ENCODE data around the gene HEMGN.
A peak's percentile ranks its signal among the peaks of the same experiment; 100 is the strongest.

Gene HEMGN

DNA sequence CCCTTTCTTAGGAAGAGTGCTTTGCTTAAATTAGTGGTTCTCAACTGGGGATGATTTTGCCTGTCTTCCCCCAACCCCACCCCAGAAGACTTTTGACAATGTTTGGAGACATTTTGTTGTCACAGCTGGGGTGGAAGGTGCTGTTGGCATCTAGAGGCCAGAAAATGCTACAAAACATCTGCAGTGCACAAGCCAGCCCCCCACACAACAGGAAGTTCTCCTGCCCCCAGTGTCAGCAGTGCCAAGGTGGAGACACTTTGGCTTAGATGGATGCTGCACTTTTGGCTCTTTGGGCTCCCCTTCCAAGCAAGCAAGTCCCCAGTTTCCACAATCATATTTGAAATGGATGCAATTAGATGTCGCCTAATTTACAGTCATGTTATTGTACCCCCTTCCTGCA, 2.7 kb downstream of the HEMGN start:
- Histone ChIP-seq H3K27ac (no peak overlapping the region), H3K4me3 (no peak overlapping the region)

DNA sequence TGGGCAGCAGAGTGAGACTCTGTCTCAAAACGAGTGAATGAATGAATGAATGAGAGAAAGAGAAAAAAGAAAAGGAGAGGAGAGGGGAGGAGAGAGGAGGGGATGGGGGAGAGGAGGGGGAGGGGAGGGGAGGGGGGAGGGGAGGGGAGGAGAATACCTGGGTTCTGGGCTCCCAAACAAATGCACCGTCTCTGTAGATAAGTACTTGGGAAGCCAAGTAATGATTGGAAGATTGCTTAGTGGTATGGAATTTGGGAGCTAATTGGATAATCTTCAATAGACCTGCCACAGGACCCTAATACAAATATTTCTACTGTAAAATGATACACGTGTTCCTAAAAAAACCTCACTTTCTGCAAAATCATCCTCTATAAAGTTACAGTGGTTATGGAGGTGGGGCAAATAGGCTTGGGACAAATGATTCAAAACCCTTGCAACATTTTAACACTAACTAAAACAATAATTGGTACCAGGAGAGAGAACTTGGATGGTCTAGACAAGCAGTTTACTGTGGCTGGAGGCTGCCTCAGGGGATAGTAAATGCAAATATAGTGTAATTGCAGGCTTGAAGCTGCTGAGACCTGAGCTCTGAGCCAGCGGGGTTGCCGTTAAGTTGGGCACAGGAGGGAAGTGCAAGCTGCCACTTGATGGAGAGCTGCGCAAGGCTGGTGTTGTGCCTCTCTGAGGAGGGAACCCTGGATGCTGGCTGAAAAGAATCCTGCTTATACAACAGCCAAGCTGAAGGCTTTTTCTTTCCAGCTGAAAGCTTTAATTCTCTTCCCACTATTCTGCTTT, 3.5 kb downstream of the HEMGN start:
- no peak overlapping the region for H3K27ac ChIP-seq
- no peak overlapping the region for H3K4me3 ChIP-seq

DNA sequence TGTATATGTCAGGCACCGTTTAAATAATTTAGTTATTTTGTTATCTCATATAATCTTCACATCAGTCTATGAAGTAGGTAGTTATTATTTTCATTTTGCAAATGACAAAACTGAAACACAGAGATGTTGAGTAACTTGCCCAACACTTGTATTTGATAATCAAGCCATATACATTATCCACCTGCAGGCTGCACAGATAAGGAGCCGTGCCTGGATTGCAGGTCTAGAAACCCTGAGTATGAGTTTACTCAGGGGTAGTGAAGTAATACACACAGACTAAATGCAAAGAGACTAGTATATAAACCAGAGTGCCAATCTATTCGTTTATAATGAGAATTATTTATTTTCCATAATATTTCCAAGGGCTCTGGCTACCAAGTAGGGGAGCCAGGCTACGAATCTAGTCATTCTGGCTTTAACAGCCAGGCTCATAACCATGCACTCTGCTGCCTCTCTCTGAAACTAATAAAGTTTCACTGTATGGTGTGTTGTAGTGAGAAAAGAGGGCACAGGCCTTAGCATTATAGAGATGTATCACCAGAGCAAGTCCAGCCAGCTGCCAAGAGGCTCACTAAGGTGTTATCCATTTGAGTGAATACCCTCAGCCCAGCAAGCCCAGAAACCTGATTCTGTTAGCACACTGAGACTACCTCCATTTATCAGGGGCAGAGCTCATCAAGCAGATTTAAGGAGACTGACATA, 4.5 kb downstream of the HEMGN start:
- Histone ChIP-seq H3K4me3 (no peak overlapping the region), H3K27ac (no peak overlapping the region)

DNA sequence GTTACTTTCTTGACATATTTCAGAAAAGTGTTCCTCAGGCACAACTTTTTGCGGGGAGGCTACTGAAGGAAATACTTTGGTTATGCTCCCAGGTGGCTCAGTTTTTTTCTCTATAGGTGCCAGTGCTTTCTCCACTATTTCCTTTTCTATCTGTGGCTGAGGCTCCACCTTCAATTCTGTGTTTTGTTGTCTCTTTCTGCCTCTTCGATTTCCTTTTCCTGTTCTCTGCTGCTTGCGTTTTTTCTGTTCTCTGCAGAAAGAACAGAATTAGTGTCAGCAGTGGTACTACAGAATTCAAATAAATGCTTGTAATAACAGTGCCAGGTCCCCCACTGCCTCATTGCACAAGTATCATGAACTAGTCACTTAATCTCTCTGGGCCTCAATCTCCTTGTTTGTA, 7.0 kb downstream of the HEMGN start:
- peak overlapping the region in 4 of 21 experiments; percentile 1 to 62 (median 26) for H3K27ac ChIP-seq
- H3K4me3 ChIP-seq: no peak overlapping the region

DNA sequence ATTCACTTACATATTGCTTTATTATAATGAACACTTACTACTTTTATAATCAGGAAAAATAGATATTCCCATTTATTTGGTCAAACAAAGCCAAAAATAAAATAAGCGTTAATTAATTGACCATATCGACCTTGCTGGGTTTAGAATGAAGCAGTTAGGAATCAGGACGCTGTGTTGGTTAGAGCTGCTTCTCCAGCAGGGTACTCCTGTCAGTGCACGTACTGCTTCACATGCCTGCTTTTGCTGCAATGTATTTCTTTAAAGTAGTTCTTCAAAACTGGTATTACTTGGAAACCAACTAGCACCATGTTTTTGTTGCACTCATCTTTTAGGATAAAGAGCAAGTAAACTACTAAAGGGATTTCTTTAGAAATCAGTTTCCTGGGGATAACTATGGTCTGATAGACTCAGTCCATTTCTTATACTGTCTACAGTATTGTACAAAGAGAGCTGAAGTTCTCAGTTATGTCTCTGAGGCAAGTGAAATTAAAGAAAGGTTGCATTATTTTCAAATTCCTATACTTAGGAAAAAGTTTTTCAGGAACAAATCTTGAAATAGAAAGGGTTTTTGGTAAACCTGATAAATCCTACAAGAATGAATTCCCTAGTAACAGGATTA, 8.9 kb downstream of the HEMGN start:
- Histone ChIP-seq H3K27ac (no peak overlapping the region), H3K4me3 (no peak overlapping the region)

DNA sequence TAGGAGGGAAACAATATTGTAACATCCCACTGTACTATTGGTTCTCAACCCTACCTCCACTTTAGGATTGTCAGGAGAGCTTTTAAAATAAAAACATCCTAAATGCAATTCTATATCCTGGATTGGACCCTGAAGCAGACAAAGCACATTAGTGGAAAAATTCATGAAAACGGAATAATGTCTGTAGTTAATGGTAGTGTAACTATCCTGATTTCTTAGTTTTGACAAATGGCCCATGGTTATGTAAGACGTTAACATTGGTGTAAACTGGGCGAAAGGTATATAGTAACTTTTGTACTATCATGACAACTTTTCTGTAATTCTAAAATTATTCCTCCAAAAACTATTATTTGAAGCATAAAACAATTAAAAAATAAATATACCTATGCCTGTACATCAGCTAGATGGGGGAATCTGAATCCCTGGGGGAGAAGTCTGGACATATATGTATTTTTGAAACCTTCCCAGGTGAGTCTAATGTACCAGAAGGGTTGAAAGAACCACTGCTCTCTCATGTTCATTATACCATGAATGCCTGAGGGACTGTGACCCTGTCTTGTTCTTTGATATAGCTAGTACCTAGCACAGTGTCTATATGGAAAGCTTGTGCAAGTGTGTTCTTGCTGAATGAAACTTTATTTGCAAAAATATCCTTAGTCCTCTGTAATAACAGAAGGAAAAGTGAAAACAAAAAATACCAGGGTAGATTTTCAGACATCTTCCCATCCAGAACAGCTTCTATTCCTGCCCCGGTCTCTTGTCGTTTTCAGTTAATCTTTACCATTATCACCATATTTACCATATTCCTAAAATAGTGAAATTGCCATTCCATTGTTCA, 12.3 kb downstream of the HEMGN start:
- Histone ChIP-seq H3K4me3 (no peak overlapping the region), H3K27ac (no peak overlapping the region)

DNA sequence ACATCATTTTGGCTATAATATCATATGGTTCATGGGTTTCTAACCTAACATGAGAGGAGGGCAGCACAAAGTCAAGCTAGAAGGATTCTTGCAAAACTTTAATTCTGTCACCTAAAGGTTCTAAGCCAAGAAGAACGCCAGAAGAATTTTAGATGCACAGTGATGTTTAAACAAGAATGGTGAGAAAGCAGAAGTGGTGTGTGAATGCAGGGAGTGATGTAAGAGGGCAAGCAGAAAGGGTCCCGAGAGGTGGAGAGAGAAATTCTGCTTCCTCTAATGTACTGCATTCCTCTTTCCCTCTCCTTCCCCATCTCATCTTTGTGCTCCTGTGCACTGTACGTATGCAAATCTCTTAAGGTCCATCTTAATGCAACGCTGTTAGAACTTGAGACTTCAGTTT, 13.6 kb downstream of the HEMGN start:
- no peak overlapping the region for H3K27ac ChIP-seq
- no peak overlapping the region for H3K4me3 ChIP-seq

DNA sequence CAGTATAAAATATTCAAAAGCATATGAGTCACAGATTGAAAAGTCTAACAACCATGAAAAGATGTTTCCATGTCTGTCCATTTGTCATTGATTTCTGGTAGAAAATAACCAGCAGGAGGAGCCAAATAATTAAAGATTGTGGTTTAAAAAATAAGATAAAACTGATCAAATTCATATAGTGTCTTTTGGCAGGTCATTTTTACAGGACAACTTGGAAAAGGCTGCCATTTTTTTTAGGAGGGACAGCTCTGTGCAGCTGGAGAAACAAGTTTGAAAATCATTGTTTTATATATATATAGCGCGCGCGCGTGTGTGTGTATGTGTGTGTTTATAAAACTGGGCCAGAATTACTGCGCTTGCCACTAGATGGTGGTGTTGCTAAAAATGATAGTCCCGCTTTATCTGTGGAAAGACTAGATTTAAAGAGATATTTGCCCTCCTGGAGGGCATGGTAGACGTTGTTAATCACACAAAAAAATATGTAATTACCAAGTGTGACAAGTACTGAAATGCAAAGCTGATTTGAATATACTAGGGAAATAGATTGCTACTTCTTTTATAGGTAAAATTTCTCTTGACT, 14.4 kb downstream of the HEMGN start:
- peak overlapping the region in 10 of 21 experiments; percentile 2 to 99 (median 96) for H3K27ac ChIP-seq
- peak overlapping the region in 2 of 7 experiments; percentile 15 to 42 for H3K4me3 ChIP-seq

DNA sequence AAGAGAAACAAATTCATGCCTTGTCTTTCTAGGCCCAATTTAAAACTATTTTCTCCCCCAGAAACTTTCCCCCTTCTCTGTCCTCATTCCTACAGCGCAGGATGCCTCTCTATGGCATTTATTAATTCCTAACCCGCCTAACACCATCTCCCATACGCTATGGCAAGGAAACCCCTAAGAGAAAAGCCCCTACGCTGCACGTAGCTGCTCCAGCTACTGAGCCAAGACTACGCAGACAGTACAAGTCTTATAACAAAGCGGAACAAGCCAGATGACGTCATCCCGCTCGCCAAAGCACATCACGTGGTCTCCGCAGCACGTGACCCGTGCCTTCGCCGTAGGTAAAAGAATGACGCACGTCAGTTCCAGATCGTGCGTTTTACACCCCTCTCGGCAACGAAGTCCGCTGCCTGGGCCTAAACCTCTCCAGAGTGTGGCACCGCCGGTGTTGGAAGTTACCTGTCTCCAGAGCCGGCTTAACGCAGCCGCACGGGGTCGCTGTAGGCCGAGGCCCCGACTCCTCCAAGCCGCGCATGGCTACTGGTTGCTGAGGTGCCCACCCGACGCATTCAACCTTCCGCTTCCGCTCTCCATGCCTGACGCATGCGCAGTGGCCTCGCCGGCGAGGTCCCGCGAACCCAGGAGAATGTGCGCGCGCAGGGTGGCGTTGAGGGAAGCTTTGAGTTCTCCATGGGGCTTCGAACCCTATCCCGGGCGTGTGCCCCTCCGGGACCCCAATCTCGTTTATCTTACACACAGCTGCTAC, 15.8 kb downstream of the HEMGN start, which contains the start of gene TRMO:
TSS of gene TRMO (minus strand) at position 542 of the 766 bp plus-strand sequence. CDS start at position 535, 7 bp downstream.
- H3K4me3 ChIP-seq: peak within 1 kb of the TSS; percentile 42 to 66 (median 47)
- H3K27ac ChIP-seq: peak within 1 kb of the TSS; percentile 77 to 99 (median 97)

DNA sequence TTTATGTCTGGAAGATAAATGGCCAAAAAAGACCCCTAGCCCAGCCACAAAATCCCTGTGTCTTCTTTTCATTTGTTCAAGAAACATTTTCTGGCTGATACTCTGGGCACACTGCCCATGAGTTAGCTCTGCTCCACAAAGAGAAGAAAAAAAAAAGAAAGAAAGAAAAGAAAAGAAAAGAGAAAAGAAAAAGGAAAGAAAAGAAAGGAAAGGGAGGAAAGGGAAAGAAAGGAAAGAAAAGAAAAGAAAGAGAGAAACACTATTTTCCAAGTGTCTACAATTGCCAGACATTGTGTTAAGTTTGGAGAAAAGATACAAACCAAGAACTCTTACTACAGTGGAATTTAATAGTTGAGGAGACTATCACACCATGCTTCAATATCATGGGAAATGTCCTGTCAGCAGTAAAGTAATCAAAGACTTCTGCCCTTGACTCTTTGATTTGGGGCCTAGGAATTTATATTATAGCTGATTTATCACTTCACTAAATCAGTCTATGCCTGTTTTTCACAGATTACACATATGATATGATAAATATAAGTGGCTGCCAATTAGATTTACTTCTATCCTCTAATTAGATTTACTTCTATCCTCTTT, 18.7 kb downstream of the HEMGN start:
- Histone ChIP-seq H3K27ac (peak overlapping the region in 12 of 21 experiments; percentile 5 to 97 (median 50)), H3K4me3 (no peak overlapping the region)

DNA sequence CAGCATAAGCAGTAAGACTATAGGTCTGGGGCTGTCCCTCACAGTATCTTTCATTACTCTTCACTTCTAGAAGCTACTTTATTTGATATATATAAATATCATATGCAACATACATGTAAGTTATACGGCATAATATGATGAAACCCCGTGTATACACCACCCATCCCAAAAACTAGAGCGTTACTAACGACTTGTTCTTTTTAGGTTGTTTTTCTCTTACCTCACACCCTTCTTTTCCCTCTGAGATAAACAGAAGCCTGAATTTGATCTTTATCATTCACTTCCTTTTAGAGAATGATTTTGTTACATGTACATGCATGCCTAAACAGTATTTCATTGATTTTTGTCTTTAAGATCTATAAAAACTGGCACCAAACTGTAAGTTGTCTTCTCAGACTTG, 19.4 kb downstream of the HEMGN start:
- Histone ChIP-seq H3K4me3 (no peak overlapping the region), H3K27ac (peak overlapping the region in 10 of 21 experiments; percentile 5 to 97 (median 53))

DNA sequence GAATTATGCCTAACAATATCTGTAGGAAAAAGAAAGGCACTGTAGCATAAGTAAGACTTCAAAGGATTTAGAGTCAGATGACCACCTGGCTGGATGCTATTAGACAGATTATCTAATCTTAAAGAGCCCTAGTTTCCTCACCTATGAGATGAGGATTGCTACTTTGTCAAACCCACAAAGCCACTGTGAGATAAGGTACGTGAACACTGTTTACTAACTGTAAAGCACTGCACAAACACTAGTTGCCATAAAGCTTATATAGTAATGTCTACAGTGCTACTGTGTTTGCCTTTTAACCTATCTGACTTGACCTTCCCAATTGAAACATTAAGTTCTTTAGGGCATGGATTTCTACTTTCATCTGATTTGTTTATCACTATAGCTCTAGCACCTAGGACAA, 26.0 kb downstream of the HEMGN start:
- no peak overlapping the region for H3K27ac ChIP-seq
- H3K4me3 ChIP-seq: no peak overlapping the region

DNA sequence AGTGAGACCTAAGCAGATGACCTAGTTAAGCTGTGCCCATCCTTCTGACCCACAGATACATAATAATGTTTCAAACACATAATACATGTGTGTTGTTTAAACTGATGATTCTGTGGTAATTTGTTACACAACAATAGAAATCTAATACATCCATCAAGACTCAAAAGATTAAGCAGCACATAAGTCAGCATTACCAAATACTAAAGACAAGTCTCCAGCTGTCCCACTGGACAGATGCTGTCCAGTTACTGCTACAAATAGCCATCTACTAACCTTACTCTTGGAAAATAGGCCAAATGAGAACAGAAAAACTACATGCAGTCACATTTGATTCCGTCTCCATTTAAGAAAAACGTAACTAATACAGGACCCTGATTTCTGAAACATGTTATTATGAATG, 26.4 kb downstream of the HEMGN start:
- Histone ChIP-seq H3K27ac (peak overlapping the region in 1 of 21 experiments; percentile 1), H3K4me3 (no peak overlapping the region)

DNA sequence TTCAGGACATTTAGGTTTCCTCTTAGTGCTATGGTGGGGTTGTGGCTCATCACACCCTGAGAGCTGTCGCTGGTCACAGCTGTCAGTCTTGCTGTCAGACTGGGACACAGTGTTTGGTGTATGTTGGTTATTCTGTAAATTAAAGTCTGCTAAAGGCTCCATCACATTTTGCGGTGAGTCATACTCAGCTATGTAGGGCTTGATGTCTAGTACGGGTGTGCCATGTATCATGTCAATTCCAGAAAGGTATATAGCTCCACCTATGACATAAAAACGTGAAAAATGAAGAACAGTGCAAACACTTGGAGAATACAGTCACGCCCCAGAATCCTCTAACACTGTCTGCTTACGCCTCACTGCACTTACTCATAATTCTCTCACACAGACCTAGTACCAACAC, 27.6 kb downstream of the HEMGN start:
- Histone ChIP-seq H3K27ac (peak overlapping the region in 2 of 21 experiments; percentile 21 to 50), H3K4me3 (no peak overlapping the region)

DNA sequence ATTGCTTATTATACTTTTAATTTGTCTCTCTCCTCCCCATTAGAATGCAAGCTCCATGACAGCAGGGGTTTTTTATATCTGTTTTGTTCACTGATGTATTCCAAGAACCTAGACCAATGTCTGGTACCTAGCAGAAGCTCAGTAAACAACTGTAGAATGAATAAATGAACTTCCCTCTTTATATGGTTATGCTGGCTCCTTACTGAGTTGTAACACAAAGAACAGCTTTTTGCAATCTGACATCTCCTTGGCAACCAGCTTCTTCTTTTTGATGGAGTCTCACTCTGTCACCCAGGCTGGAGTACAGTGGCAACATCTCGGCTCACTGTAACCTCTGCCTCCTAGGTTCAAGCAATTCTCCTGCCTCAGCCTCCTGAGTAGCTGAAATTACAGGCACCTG, 29.3 kb downstream of the HEMGN start:
- Histone ChIP-seq H3K27ac (peak overlapping the region in 4 of 21 experiments; percentile 5 to 50 (median 34)), H3K4me3 (no peak overlapping the region)

DNA sequence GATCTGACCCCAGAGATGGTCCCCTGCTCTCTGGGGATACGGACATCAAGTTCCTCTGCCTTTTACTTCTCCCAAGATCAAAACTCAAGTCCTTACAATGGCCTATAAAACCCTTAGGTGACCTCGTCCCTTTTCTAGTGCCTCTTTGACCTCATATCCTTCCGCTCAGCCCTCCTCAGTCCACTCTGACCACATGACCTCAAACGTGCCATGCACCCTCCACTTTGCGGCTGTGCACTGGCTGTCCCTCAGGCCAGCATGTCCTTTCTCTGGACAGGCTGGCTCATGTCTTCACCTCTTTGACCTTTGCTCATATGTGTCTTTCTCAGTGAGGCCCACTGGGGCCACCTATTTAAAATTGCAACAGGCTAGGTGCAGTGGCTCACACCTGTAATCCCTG, 30.3 kb downstream of the HEMGN start:
- H3K4me3 ChIP-seq: no peak overlapping the region
- peak overlapping the region in 14 of 21 experiments; percentile 29 to 89 (median 62) for H3K27ac ChIP-seq

DNA sequence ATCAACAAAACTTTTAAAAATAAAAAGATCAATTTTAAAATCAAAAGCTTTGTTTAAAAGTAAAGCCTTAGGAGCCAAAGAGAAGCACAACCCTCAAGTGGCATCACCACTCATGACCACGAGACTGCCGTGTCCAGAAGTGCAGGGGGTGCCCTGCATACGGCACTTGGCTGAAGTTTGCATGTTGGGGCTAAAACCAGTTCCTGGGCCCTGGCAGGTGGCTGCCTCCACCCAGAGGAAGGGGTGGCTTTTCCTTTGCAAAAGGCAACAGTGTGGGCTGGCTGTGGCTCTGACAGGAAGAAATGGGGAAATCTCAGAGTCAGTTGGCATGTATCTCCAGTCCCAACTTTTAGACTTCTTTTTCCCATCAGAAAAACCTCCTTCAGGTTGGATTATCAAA, 30.9 kb downstream of the HEMGN start:
- H3K4me3 ChIP-seq: no peak overlapping the region
- peak overlapping the region in 18 of 21 experiments; percentile 14 to 89 (median 57) for H3K27ac ChIP-seq

DNA sequence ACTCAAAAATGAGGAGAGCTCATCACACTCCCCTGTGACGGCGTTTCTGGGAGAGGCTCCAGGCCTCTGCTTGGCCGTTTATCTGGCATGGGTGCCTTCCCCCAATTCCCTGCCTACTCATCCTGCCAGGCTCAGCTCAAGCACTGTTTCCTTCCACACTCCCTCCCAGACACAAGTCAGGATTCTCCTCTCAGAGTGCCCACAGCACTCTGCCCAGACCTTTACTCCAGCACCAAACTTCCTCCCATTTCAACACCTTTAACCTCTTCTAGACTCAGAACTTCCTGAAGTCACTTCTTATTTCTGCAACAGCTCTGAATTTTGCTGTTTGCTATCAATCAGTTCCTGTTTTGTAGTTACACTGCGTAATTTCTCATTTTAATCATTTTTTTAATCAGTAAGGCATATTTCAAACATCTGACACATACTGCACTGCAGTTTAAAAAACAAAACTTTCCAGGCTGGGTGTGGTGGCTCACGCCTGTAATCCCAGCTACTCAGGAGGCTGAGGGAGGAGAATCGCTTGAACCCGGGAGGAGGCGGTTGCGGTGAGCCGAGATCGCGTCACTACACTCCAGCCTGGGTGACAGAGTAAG, 31.6 kb downstream of the HEMGN start:
- Histone ChIP-seq H3K27ac (peak overlapping the region in 18 of 21 experiments; percentile 0 to 89 (median 62)), H3K4me3 (no peak overlapping the region)

Data from skin epidermis (tissue), 12 donors.